Kasumi-1 (cell line): ENCODE results near the gene SLC26A6.

Experiments
- DNase-seq, 2 experiments: peaks; one replicate each; lab custom pipeline; 2025; lab: John Stamatoyannopoulos, UW

Gene SLC26A6

GRCh38 chr3:48631516-48632448 is 3.5 kb downstream of the SLC26A6 start:
- no peak for DNase-seq

GRCh38 chr3:48630833-48631232 is 4.4 kb downstream of the SLC26A6 start:
- no peak for DNase-seq

- no peak for DNase-seq
These were observed 4.9 kb downstream of the SLC26A6 start for GRCh38 chr3:48630407-48630806.

GRCh38 chr3:48629894-48630293 is 5.4 kb downstream of the SLC26A6 start:
- DNase-seq: no peak

- no peak for DNase-seq
These were observed 6.8 kb downstream of the SLC26A6 start for GRCh38 chr3:48628277-48629017.

GRCh38 chr3:48625600-48625999 is 9.7 kb downstream of the SLC26A6 start:
- DNase-seq: no peak

GRCh38 chr3:48624767-48625166 is 10.5 kb downstream of the SLC26A6 start:
- DNase-seq: no peak

- no peak for DNase-seq
These were observed 11.3 kb downstream of the SLC26A6 start for GRCh38 chr3:48623851-48624547.

- DNase-seq: no peak
These were observed 13.8 kb downstream of the SLC26A6 start, which contains the start of gene TMEM89 for GRCh38 chr3:48621461-48621869. Gene TMEM89 (minus strand): TSS chr3:48621769. CDS start chr3:48621756, 13 bp downstream.

- no peak for DNase-seq
These were observed 15.4 kb downstream of the SLC26A6 start for GRCh38 chr3:48619541-48620524.

GRCh38 chr3:48617559-48617958 is 17.7 kb downstream of the SLC26A6 start:
- no peak for DNase-seq

GRCh38 chr3:48614044-48614443 is 21.2 kb downstream of the SLC26A6 start:
- DNase-seq: peak; percentile 21 to 30

GRCh38 chr3:48612309-48612708 is 23.0 kb downstream of the SLC26A6 start:
- DNase-seq: no peak

GRCh38 chr3:48609088-48610005 is 25.9 kb downstream of the SLC26A6 start, which contains the start of gene UQCRC1:
Gene UQCRC1 (minus strand): TSS chr3:48609646. CDS start chr3:48609620, 26 bp downstream.
- DNase-seq: peak; percentile 84

- no peak for DNase-seq
These were observed 27.7 kb downstream of the SLC26A6 start for GRCh38 chr3:48607519-48607918.

GRCh38 chr3:48601622-48601994 is 33.7 kb downstream of the SLC26A6 start:
- no peak for DNase-seq

- DNase-seq: no peak
These were observed 34.3 kb downstream of the SLC26A6 start for GRCh38 chr3:48600711-48601621.

GRCh38 chr3:48599509-48600285 is 35.6 kb downstream of the SLC26A6 start:
- DNase-seq: no peak
